ENCODE measurements around the gene AHRR. TPM values are rescaled to one million over a fixed set of nuclear protein-coding genes. Genes with fewer than 3 reads are reported as not detected.
A peak's percentile ranks its signal among the peaks of the same experiment; 100 is the strongest.
"Not testable (repeated sequence)": the region's sequence is repeated elsewhere in the genome, so short reads cannot be mapped to it uniquely, and the experiment has no call there.

Gene AHRR
- total and polyA plus RNA-seq, 2 of the 4 experiments (the other 2 are of a cell fraction): 15.6 to 37.1 TPM

DNA sequence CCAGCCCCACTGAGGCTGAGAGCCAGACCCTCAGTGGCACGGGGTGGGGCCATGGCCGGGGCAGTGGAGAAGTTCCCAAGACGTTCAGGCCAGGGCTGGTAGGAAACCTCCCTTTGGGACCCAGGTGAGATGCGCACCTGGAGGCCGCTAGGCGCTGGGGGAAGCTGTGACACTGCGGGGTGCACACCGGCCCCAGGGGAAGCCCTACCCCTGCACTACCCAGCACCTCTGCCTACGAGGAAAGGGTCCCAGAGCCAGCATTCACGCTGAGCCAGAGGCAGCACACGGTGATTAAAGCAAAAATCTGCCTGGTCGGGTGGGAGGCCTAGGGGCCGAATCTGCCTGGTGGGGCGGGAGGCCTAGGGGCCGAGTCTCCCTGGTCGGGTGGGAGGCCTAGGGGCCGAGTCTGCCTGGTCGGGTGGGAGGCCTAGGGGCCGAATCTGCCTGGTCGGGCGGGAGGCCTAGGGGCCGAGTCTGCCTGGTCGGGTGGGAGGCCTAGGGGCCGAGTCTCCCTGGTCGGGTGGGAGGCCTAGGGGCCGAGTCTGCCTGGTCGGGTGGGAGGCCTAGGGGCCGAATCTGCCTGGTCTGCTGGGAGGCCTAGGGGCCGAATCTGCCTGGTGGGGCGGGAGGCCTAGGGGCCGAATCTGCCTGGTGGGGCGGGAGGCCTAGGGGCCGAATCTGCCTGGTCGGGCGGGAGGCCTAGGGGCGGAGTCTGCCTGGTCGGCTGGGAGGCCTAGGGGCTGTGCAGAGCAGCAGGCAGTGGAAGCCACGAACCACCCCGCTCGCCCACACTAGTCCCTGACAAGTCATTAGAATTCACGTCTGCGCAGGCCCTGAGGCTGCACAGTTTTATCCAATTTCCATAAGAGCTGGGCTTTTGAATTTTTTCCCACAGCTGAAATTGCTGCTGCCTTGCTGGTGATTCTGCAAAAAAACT lies 93.7 kb downstream of the AHRR start:
- Histone ChIP-seq H3K36me3 (ENCODE audit: control insufficient read depth, insufficient read depth, low read length) (peaks cover 33% of the 10 kb centered on the region), H3K79me1 (ENCODE audit: low read depth in 1 of 2, low read length in 2 of 2) (peaks cover 16 to 74% of the 10 kb centered on the region in 2 experiments; a peak in 3 of 4 replicates), H3K4me1 (ENCODE audit: control insufficient read depth, insufficient read depth, low read length) (peaks cover 17% of the 10 kb centered on the region), H3K9me1 (ENCODE audit: insufficient read depth, low read length) (peaks cover 17% of the 10 kb centered on the region), H3K4ac (ENCODE audit: low read depth, low read length) (peak overlapping the region; percentile 36; the same call in 1 of the 2 replicates), H2BK120ac (ENCODE audit: low read depth, low read length) (peak overlapping the region; percentile 34; the same call in 1 of the 2 replicates)
- H3K27me3 ChIP-seq (ENCODE audit: control insufficient read depth, insufficient read depth, low read length); H4K8ac ChIP-seq (ENCODE audit: low read depth in 2 of 2, low read length in 2 of 2); H2BK20ac ChIP-seq (ENCODE audit: low read depth, low read length); H2BK5ac ChIP-seq (ENCODE audit: low read depth, low read length, poor library complexity, severe bottlenecking); H3K56ac ChIP-seq (ENCODE audit: extremely low read depth, insufficient read depth, low read length); H3K23ac ChIP-seq (ENCODE audit: low read depth, low read length); H3K9me3 ChIP-seq (ENCODE audit: control insufficient read depth, insufficient read depth, low read length); CTCF ChIA-PET; H3K27ac ChIP-seq (ENCODE audit: insufficient read depth, low read length); H4K5ac ChIP-seq (ENCODE audit: low read depth, low read length); H3K9ac ChIP-seq (ENCODE audit: low read depth, low read length); H2BK15ac ChIP-seq (ENCODE audit: low read depth, low read length); POLR2A ChIA-PET (ENCODE audit: unreplicated experiment); H2AFZ ChIP-seq (replicated peaks; ENCODE audit: low read length, poor library complexity); H4K91ac ChIP-seq (ENCODE audit: insufficient read depth, low read depth, low read length); H4K20me1 ChIP-seq (ENCODE audit: insufficient read depth, low read length); H3K14ac ChIP-seq (replicated peaks; ENCODE audit: low read depth, low read length); H3K4me3 ChIP-seq (ENCODE audit: insufficient read depth, low read depth, low read length); ATAC-seq (ENCODE audit: low read depth); BruUV-seq (replicated peaks); DNase-seq; H3K18ac ChIP-seq (ENCODE audit: low read depth, low read length); H2AK9ac ChIP-seq (replicated peaks; ENCODE audit: low read depth, low read length, poor library complexity); H3K4me2 ChIP-seq (ENCODE audit: low read depth, low read length); dilution Hi-C loops (cut with HindIII; ENCODE audit: low sequenced_read_pairs, unreplicated experiment); intact Hi-C loops (cut with micrococcal nuclease); in situ Hi-C loops (cut with MboI; ENCODE audit: low sequenced_read_pairs); H2AK5ac ChIP-seq (ENCODE audit: low read depth, low read length): not testable (repeated sequence)
- 73% methylated on average over 19 of the region's 42 CpGs; no CpG with 5 or more reads in 1 of the 2 experiments for WGBS, 2 experiments (ENCODE audit: extremely low coverage in 2 of 2, insufficient read length in 1 of 2)
